Measurements from ENCODE around the gene FAM200C.
A peak's percentile ranks its signal among the peaks of the same experiment; 100 is the strongest.

FAM200C gene

DNA sequence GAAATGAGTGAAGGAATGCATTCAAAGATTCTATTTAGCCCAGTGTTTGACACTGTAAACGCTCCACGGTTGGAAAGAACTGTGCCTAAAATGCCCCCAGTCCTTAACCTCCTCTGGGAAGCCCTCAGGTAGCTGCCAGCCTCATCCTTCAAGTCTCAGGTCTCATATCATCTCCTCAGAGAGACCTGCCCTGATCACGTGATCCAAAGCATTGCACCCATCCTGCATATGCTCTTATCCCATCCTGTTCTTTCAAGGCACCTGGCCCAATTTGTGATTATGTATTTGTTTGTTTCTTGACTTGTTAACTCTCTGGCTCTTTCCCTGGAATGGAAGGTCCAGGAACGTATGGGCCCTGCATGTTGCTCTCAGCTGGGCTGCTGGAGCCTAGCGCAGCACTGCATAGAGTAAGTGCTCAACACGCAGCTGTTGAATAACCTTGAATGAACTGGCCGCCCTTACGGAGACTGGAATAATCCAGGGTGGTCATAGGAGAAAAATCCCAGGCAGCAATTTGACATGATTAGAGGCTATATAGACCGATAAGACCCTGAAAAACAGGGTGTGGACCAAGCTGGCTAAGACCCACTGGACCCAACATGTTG, 38.1 kb downstream of the FAM200C start:
- no peak for DNase-seq (ENCODE audit: low read depth)
- TF ChIP-seq, protein P1, sequence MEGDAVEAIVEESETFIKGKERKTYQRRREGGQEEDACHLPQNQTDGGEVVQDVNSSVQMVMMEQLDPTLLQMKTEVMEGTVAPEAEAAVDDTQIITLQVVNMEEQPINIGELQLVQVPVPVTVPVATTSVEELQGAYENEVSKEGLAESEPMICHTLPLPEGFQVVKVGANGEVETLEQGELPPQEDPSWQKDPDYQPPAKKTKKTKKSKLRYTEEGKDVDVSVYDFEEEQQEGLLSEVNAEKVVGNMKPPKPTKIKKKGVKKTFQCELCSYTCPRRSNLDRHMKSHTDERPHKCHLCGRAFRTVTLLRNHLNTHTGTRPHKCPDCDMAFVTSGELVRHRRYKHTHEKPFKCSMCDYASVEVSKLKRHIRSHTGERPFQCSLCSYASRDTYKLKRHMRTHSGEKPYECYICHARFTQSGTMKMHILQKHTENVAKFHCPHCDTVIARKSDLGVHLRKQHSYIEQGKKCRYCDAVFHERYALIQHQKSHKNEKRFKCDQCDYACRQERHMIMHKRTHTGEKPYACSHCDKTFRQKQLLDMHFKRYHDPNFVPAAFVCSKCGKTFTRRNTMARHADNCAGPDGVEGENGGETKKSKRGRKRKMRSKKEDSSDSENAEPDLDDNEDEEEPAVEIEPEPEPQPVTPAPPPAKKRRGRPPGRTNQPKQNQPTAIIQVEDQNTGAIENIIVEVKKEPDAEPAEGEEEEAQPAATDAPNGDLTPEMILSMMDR (IDR thresholded peaks at IDR 0.05; ENCODE audit: insufficient read depth, low read depth, low read length, missing control alignments), result no peak
- H3K4me3 ChIP-seq (ENCODE audit: low read length), result no peak overlapping the region

- TF ChIP-seq, protein P1 (IDR thresholded peaks at IDR 0.05; ENCODE audit: insufficient read depth, low read depth, low read length, missing control alignments), result no peak
- DNase-seq (ENCODE audit: low read depth), result no peak
- no peak overlapping the region for H3K4me3 ChIP-seq (ENCODE audit: low read length)
Observed at GRCh38 chr5:160360310-160360709, 39.5 kb downstream of the FAM200C start.

- TF ChIP-seq, protein P1 (IDR thresholded peaks at IDR 0.05; ENCODE audit: insufficient read depth, low read depth, low read length, missing control alignments), result no peak
- DNase-seq (ENCODE audit: low read depth), result peak; percentile 11
- H3K4me3 ChIP-seq (ENCODE audit: low read length), result no peak overlapping the region
Observed at GRCh38 chr5:160359816-160360215, 40.0 kb downstream of the FAM200C start.

GRCh38 chr5:160359242-160359641, 40.6 kb downstream of the FAM200C start:
- TF ChIP-seq, protein P1 (IDR thresholded peaks at IDR 0.05; ENCODE audit: insufficient read depth, low read depth, low read length, missing control alignments), result no peak
- no peak for DNase-seq (ENCODE audit: low read depth)
- H3K4me3 ChIP-seq (ENCODE audit: low read length), result no peak overlapping the region

DNA sequence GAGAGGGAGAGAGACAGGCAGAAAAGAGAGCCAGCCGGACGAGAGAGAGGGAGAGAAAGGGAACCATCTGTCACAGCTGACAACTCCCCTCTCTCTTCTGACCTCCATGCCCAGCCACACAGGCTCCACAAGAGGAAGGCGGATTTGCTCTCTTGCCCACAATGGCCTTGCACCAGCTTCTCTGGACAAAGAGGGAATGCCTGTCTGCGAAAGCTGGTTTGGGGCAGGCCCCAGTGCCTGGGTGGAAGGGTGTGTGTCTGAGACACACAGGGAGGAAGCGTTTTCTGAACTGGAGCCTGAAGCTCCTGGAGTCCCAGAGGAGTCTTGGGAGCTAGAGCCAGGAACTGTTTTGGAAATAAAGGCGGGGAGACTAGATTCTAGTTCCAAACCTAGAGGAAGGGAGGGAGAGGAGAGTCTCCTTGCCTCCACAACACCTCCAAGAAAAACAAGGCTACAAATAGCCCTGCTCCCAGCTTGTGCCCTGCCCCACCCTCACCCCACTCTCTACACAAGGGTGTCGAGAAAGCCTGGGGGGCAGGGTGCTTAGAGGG, 41.9 kb downstream of the FAM200C start:
- no peak for DNase-seq (ENCODE audit: low read depth)

DNA sequence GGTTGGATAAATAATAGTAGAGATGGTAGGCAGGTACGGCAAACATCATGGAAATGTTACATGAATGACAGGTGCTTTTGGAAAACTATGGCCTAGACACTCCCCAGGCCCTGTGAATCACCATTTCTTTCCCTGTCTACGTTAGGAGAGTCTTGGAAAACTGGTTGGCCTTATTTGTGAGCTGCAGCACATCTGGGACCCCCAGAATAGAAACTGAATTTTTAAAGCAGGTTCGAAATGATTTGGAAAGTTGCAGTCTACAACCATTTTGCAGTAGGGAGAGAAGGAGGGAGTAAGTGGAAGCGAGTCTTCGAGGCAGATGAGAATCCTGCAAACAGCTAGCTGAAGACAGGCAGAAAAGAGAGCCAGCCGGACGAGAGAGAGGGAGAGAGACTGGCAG, 42.5 kb downstream of the FAM200C start:
- no peak overlapping the region for H3K4me3 ChIP-seq (ENCODE audit: low read length)
- TF ChIP-seq, protein P1 (IDR thresholded peaks at IDR 0.05; ENCODE audit: insufficient read depth, low read depth, low read length, missing control alignments), result no peak
- no peak for DNase-seq (ENCODE audit: low read depth)

More for the DNA sequence above, 41.9 kb downstream of the FAM200C start:
- H3K4me3 ChIP-seq (ENCODE audit: low read length), result no peak overlapping the region
- TF ChIP-seq, protein P1 (IDR thresholded peaks at IDR 0.05; ENCODE audit: insufficient read depth, low read depth, low read length, missing control alignments), result no peak
